HEK293 (cell line): Measurements from ENCODE around the gene ARL8A.
A peak's percentile ranks its signal among the peaks of the same experiment; 100 is the strongest.

Experiments used
- GLIS2 ChIP-seq: fragments of 450-650 bp; formaldehyde crosslinking; IDR thresholded peaks from 2 replicates; pipeline ENCODE4 v1.5.1; 2016; ENCODE audit warnings: missing biosample characterization, missing genetic modification characterization
- KLF1 ChIP-seq: fragments of 450-650 bp; formaldehyde crosslinking; IDR thresholded peaks from 2 replicates; pipeline ENCODE4 v1.5.1; 2016; ENCODE audit warnings: missing biosample characterization, missing genetic modification characterization
- MYNN ChIP-seq: fragments of 450-650 bp; formaldehyde crosslinking; IDR thresholded peaks from 2 replicates; pipeline ENCODE4 v1.5.1; 2016; ENCODE audit warnings: missing biosample characterization, missing genetic modification characterization, borderline replicate concordance
- OSR2 ChIP-seq: fragments of 450-650 bp; formaldehyde crosslinking; IDR thresholded peaks from 2 replicates; pipeline ENCODE4 v1.5.1; 2016; ENCODE audit warnings: missing biosample characterization, missing genetic modification characterization
- PRDM4 ChIP-seq: fragments of 450-650 bp; formaldehyde crosslinking; IDR thresholded peaks from 2 replicates; pipeline ENCODE4 v1.5.1; 2017; ENCODE audit warnings: missing biosample characterization, missing genetic modification characterization
- ZBTB7A ChIP-seq: fragments of 450-650 bp; formaldehyde crosslinking; IDR thresholded peaks from 2 replicates; pipeline ENCODE4 v1.5.1; 2016; ENCODE audit warnings: low read depth, missing biosample characterization, missing genetic modification characterization
- ZIC2 ChIP-seq: fragments of 450-650 bp; formaldehyde crosslinking; IDR thresholded peaks from 2 replicates; pipeline ENCODE4 v1.5.1; 2016; ENCODE audit warnings: missing biosample characterization, missing genetic modification characterization
- ZNF23 ChIP-seq: fragments of 450-650 bp; formaldehyde crosslinking; IDR thresholded peaks from 2 replicates; pipeline ENCODE4 v1.5.1; 2016; ENCODE audit warnings: missing biosample characterization, missing genetic modification characterization, borderline replicate concordance
- ZNF335 ChIP-seq: fragments of 450-650 bp; formaldehyde crosslinking; conservative IDR thresholded peaks from 2 replicates; pipeline ENCODE4 v1.5.1; 2016; ENCODE audit warnings: missing biosample characterization, missing genetic modification characterization
- ZNF341 ChIP-seq: fragments of 450-650 bp; formaldehyde crosslinking; IDR thresholded peaks from 2 replicates; pipeline ENCODE4; 2016; ENCODE audit warnings: low read depth, missing biosample characterization, missing genetic modification characterization
- ZNF449 ChIP-seq: fragments of 450-650 bp; formaldehyde crosslinking; IDR thresholded peaks from 2 replicates; pipeline ENCODE4 v1.5.1; 2017; ENCODE audit warnings: missing biosample characterization, mild to moderate bottlenecking, missing genetic modification characterization, moderate library complexity
- ZNF544 ChIP-seq: fragments of 450-650 bp; formaldehyde crosslinking; IDR thresholded peaks from 2 replicates; pipeline ENCODE4 v1.5.0; 2017; ENCODE audit warnings: missing biosample characterization, missing genetic modification characterization
- ZNF670 ChIP-seq: fragments of 450-650 bp; formaldehyde crosslinking; IDR thresholded peaks from 2 replicates; pipeline ENCODE4 v1.5.1; 2016; ENCODE audit warnings: missing biosample characterization, missing genetic modification characterization, low read depth
- ZNF76 ChIP-seq: fragments of 450-650 bp; formaldehyde crosslinking; IDR thresholded peaks from 2 replicates; pipeline ENCODE4; 2016; ENCODE audit warnings: low read depth, missing biosample characterization, missing genetic modification characterization, borderline replicate concordance
- TF ChIP-seq, protein P1 (sequence below): fragments of 450-650 bp; formaldehyde crosslinking; IDR thresholded peaks from 2 replicates; pipeline ENCODE4 v1.5.1; 2016; ENCODE audit warnings: missing biosample characterization, missing genetic modification characterization, low read depth
- TF ChIP-seq, protein P2 (sequence below): fragments of 450-650 bp; formaldehyde crosslinking; IDR thresholded peaks from 2 replicates; pipeline ENCODE4 v1.5.1; 2016; ENCODE audit warnings: missing biosample characterization, missing genetic modification characterization
- TF ChIP-seq, protein P3 (sequence below): fragments of 450-650 bp; formaldehyde crosslinking; IDR thresholded peaks from 2 replicates; pipeline ENCODE4 v1.5.1; 2016; ENCODE audit warnings: missing biosample characterization, missing genetic modification characterization

Gene ARL8A

DNA sequence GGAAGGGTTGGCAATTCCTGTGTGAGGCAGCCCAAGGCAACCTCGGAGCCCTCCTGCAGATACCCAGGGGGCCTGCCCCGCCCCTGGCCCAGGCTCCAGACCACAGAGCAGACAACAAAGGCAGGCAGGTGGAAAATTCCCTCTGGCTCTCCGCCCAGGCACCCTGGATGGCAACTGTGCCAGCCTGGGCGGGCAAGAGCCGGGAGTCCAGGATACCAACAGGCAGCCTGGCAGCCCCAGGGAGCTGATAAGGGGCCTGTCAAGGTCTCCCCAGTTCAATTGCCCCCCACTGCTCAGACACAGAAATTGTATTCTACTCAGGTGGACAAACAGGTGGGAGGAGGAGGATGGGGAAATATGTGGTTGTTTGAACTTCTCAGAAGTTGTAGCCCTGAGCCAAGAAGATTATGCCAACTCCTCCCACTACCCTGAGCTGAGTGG is 37.2 kb downstream of the ARL8A start (continued):
- TF ChIP-seq ZNF449 (tag by site-specific recombination) (no peak), ZNF23 (tag by site-specific recombination) (no peak), ZBTB7A (tag by site-specific recombination) (no peak), OSR2 (no peak), ZNF76 (no peak), PRDM4 (tag by site-specific recombination) (no peak), KLF1 (tag by site-specific recombination) (peak; percentile 32; the same call in 1 of the 2 replicates), ZNF670 (tag by site-specific recombination) (no peak), GLIS2 (0 out of 2 replicates have a peak, but pooled peaks have one; percentile 13), ZNF335 (tag by site-specific recombination) (0 out of 2 replicates have a peak, but pooled peaks have one; percentile 4), MYNN (no peak), ZIC2 (tag by site-specific recombination) (peak; percentile 93), ZNF544 (tag by site-specific recombination) (no peak), ZNF341 (tag by site-specific recombination) (no peak)
- TF ChIP-seq, protein P1, sequence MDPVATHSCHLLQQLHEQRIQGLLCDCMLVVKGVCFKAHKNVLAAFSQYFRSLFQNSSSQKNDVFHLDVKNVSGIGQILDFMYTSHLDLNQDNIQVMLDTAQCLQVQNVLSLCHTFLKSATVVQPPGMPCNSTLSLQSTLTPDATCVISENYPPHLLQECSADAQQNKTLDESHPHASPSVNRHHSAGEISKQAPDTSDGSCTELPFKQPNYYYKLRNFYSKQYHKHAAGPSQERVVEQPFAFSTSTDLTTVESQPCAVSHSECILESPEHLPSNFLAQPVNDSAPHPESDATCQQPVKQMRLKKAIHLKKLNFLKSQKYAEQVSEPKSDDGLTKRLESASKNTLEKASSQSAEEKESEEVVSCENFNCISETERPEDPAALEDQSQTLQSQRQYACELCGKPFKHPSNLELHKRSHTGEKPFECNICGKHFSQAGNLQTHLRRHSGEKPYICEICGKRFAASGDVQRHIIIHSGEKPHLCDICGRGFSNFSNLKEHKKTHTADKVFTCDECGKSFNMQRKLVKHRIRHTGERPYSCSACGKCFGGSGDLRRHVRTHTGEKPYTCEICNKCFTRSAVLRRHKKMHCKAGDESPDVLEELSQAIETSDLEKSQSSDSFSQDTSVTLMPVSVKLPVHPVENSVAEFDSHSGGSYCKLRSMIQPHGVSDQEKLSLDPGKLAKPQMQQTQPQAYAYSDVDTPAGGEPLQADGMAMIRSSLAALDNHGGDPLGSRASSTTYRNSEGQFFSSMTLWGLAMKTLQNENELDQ = no peak
- TF ChIP-seq, protein P2, sequence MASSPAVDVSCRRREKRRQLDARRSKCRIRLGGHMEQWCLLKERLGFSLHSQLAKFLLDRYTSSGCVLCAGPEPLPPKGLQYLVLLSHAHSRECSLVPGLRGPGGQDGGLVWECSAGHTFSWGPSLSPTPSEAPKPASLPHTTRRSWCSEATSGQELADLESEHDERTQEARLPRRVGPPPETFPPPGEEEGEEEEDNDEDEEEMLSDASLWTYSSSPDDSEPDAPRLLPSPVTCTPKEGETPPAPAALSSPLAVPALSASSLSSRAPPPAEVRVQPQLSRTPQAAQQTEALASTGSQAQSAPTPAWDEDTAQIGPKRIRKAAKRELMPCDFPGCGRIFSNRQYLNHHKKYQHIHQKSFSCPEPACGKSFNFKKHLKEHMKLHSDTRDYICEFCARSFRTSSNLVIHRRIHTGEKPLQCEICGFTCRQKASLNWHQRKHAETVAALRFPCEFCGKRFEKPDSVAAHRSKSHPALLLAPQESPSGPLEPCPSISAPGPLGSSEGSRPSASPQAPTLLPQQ (tag by site-specific recombination) = no peak
- TF ChIP-seq, protein P3, sequence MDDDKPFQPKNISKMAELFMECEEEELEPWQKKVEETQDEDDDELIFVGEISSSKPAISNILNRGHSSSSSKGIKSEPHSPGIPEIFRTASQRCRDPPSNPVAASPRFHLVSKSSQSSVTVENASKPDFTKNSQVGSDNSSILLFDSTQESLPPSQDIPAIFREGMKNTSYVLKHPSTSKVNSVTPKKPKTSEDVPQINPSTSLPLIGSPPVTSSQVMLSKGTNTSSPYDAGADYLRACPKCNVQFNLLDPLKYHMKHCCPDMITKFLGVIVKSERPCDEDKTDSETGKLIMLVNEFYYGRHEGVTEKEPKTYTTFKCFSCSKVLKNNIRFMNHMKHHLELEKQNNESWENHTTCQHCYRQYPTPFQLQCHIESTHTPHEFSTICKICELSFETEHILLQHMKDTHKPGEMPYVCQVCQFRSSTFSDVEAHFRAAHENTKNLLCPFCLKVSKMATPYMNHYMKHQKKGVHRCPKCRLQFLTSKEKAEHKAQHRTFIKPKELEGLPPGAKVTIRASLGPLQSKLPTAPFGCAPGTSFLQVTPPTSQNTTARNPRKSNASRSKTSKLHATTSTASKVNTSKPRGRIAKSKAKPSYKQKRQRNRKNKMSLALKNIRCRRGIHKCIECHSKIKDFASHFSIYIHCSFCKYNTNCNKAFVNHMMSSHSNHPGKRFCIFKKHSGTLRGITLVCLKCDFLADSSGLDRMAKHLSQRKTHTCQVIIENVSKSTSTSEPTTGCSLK (tag by site-specific recombination) = no peak
- TF ChIP-seq, all 188 proteins: peak for 8
